ENCODE measurements around the gene RASAL2.

- TF ChIP-seq CTCF (IDR thresholded peaks at IDR 0.05) (no peak), POLR2A (IDR thresholded peaks at IDR 0.05) (no peak), POLR2AphosphoS5 (IDR thresholded peaks at IDR 0.05) (no peak)
These were observed 390.9 kb downstream of the RASAL2 start for GRCh38 chr1:178484698-178485225.

All from suprapubic skin (tissue), 4 donors.